Esophagus muscularis mucosa (tissue), 3 donors: ENCODE measurements around the gene KLK14.

Source experiments
- CTCF ChIP-seq, 3 experiments: fragments of 200-600 bp in 2 of 3; fragments of 450-650 bp in 1 of 3; sonication (generic) in 2 of 3; IDR thresholded peaks; one replicate each; pipeline ENCODE4 v1.5.1; 2017 to 2019; ENCODE audit warnings: antibody characterized with exemption in 3 of 3, mild to moderate bottlenecking in 2 of 3, moderate library complexity in 1 of 3
- POLR2A ChIP-seq: fragments of 450-650 bp; IDR thresholded peaks from one replicate; pipeline ENCODE4 v1.6.1; 2017; ENCODE audit warnings: antibody characterized with exemption, moderate library complexity, mild to moderate bottlenecking, low read depth
- POLR2AphosphoS5 ChIP-seq, 2 donors: sonication (generic); formaldehyde crosslinking; IDR thresholded peaks; one replicate each; pipeline ENCODE4 v1.6.1; 2017; ENCODE audit warnings: antibody characterized with exemption in 2 of 2

- TF ChIP-seq CTCF (IDR thresholded peaks at IDR 0.05) = no peak
- no peak for TF ChIP-seq POLR2AphosphoS5 (IDR thresholded peaks at IDR 0.05)
- TF ChIP-seq POLR2A = no peak
Observed at GRCh38 chr19:51123381-51123800, 40.7 kb upstream of the KLK14 start.
